GM12878 (cell line): ENCODE results near the gene OR1J4. TPM values are rescaled to one million over a fixed set of nuclear protein-coding genes. Genes with fewer than 3 reads are reported as not detected.

Experiments
- ATAC-seq: fragments of 200-7000 bp; cut with Tn5 transposase; 3 replicates; pipeline ENCODE4 v1.9.1; 2020; ENCODE audit warnings: mild to moderate bottlenecking, moderate library complexity
- BruUV-seq: library from RNA; stranded (reverse); fragments of 400-500 nt; replicated peaks from 2 replicates; lab custom pipeline; 2021; lab: Mats Ljungman, UMichigan
- CTCF ChIA-PET: fragments of 300-600 bp; sonication (Branson Sonifier 250); formaldehyde crosslinking; extraction: SDS; loops from one replicate; lab custom pipeline; 2021; ENCODE audit warnings: inconsistent platforms; lab: Yijun Ruan, JAX
- POLR2A ChIA-PET: fragments of 350-600 bp; formaldehyde crosslinking; extraction: SDS; loops from one replicate; lab custom pipeline; 2021; ENCODE audit warnings: inconsistent platforms; lab: Charles Lee
- RAD21 ChIA-PET: fragments of 300-600 bp; sonication (Branson Sonifier 250); formaldehyde crosslinking; loops from one replicate; lab custom pipeline; 2023; ENCODE audit warnings: antibody characterized with exemption; ENCODE audit not compliant: unreplicated experiment; lab: Charles Lee
- SMC1A ChIA-PET: fragments of 300-600 bp; sonication (Branson Sonifier 250); formaldehyde crosslinking; loops from one replicate; lab custom pipeline; 2023; ENCODE audit not compliant: unreplicated experiment, uncharacterized antibody; lab: Charles Lee
- DNase-seq: peaks from one replicate; pipeline ENCODE4 v3.0.0-alpha.2; 2011; ENCODE audit warnings: low read depth, low spot score
- FAIRE-seq: peaks from 3 replicates; lab custom pipeline; 2011; peaks lifted over from hg19 to GRCh38; lab: Jason Lieb, UNC
- H2AFZ ChIP-seq: 2 replicates; pipeline ENCODE4 v1.6.0; 2011; ENCODE audit warnings: low read depth, low read length, control low read depth; ENCODE audit not compliant: control insufficient read depth
- H3K27ac ChIP-seq: 2 replicates; pipeline ENCODE4 v1.5.1; 2011; ENCODE audit warnings: control low read depth; ENCODE audit not compliant: control insufficient read depth, insufficient read depth
- H3K27me3 ChIP-seq, 2 experiments: replicated peaks in 1 of 2; 2 replicates each; pipeline versions ENCODE4 v1.6.0 to v1.6.1; 2011; ENCODE audit warnings: low read length in 1 of 2; ENCODE audit not compliant: control insufficient read depth in 2 of 2, insufficient read depth in 2 of 2
- H3K36me3 ChIP-seq, 2 experiments: 2 replicates each; pipeline ENCODE4 v1.5.1; 2011; ENCODE audit warnings: low read length in 1 of 2; ENCODE audit not compliant: control insufficient read depth in 2 of 2, insufficient read depth in 2 of 2
- H3K4me1 ChIP-seq: 2 replicates; pipeline ENCODE4 v1.6.1; 2011; ENCODE audit warnings: mild to moderate bottlenecking, low read length, moderate library complexity, mixed read lengths; ENCODE audit not compliant: control insufficient read depth, insufficient read depth
- H3K4me2 ChIP-seq: 2 replicates; pipeline ENCODE4 v1.6.0; 2011; ENCODE audit warnings: control low read depth; ENCODE audit not compliant: control insufficient read depth, insufficient read depth
- H3K4me3 ChIP-seq: fragments of 200-600 bp; sonication (generic); 2 replicates; pipeline ENCODE4 v1.5.1; 2016
- H3K79me2 ChIP-seq: 2 replicates; pipeline ENCODE4 v1.6.0; 2011; ENCODE audit warnings: low read length; ENCODE audit not compliant: control insufficient read depth, insufficient read depth
- H3K9ac ChIP-seq: 2 replicates; pipeline ENCODE4 v1.8.0; 2011; ENCODE audit warnings: low read length, control low read depth, mixed read lengths; ENCODE audit not compliant: control insufficient read depth, insufficient read depth
- H3K9me3 ChIP-seq: replicated peaks from 3 replicates; pipeline ENCODE4 v1.5.1; 2011; ENCODE audit warnings: mild to moderate bottlenecking, low read length; ENCODE audit not compliant: control insufficient read depth, insufficient read depth
- H4K20me1 ChIP-seq: 2 replicates; pipeline ENCODE4 v1.6.0; 2011; ENCODE audit not compliant: control insufficient read depth, insufficient read depth
- BRCA1 ChIP-seq: IDR thresholded peaks from 2 replicates; pipeline ENCODE4 v1.6.1; 2011; ENCODE audit warnings: low read depth, low read length, improper control_type of control experiment
- CEBPZ ChIP-seq: fragments of 150-350 bp; IDR thresholded peaks from 2 replicates; pipeline ENCODE4 v1.6.1; 2016; ENCODE audit warnings: low read depth, low read length
- CTCF ChIP-seq, 3 experiments: IDR thresholded peaks in 2 of 3; conservative IDR thresholded peaks in 1 of 3; 2 replicates each; pipeline ENCODE4 v1.5.1; 2011; ENCODE audit warnings: low read depth in 3 of 3, low read length in 3 of 3, mild to moderate bottlenecking in 3 of 3, control low read depth in 2 of 3, moderate library complexity in 2 of 3, inconsistent platforms in 1 of 3, mixed read lengths in 1 of 3; ENCODE audit not compliant: control insufficient read depth in 2 of 3, insufficient read depth in 1 of 3; ENCODE audit errors: extremely low read depth in 1 of 3
- E2F4 ChIP-seq: IDR thresholded peaks from 2 replicates; pipeline ENCODE4 v1.6.1; 2012; ENCODE audit warnings: low read depth, low read length, improper control_type of control experiment
- E2F8 ChIP-seq: fragments of 450-650 bp; IDR thresholded peaks from 2 replicates; pipeline ENCODE4 v1.6.1; 2018; ENCODE audit warnings: mild to moderate bottlenecking, low read depth, moderate library complexity; ENCODE audit not compliant: partially characterized antibody
- GATAD2B ChIP-seq: fragments of 450-650 bp; conservative IDR thresholded peaks from 2 replicates; pipeline ENCODE4 v1.6.1; 2017; ENCODE audit warnings: low read depth, mild to moderate bottlenecking, moderate library complexity
- MXI1 ChIP-seq: fragments of 150-350 bp; IDR thresholded peaks from 2 replicates; pipeline ENCODE4 v1.6.1; 2011; ENCODE audit warnings: low read depth, mild to moderate bottlenecking, inconsistent platforms, low read length, improper control_type of control experiment
- NR2C2 ChIP-seq: IDR thresholded peaks from 2 replicates; pipeline ENCODE4 v1.6.1; 2011; ENCODE audit warnings: borderline replicate concordance, low read depth; ENCODE audit not compliant: control insufficient read depth, insufficient read length
- NRF1 ChIP-seq: conservative IDR thresholded peaks from 2 replicates; pipeline ENCODE4 v1.6.1; 2011; ENCODE audit warnings: mild to moderate bottlenecking, low read depth, low read length, improper control_type of control experiment
- PML ChIP-seq: IDR thresholded peaks from 2 replicates; pipeline ENCODE4 v1.6.1; 2012; ENCODE audit warnings: low read length, inconsistent platforms
- RFX5 ChIP-seq: IDR thresholded peaks from 2 replicates; pipeline ENCODE4 v1.6.1; 2011; ENCODE audit warnings: low read depth, low read length, improper control_type of control experiment
- SREBF2 ChIP-seq: IDR thresholded peaks from 2 replicates; pipeline ENCODE4 v1.6.1; 2012; ENCODE audit warnings: mild to moderate bottlenecking, low read length
- SUZ12 ChIP-seq: fragments of 200-600 bp; sonication (generic); IDR thresholded peaks from one replicate; pipeline ENCODE4 v1.6.1; 2018; ENCODE audit warnings: antibody characterized with exemption, mild to moderate bottlenecking; ENCODE audit not compliant: unreplicated experiment
- TCF3 ChIP-seq: IDR thresholded peaks from 2 replicates; pipeline ENCODE4 v1.6.1; 2012; ENCODE audit warnings: low read depth, mild to moderate bottlenecking, low read length, borderline replicate concordance; ENCODE audit not compliant: insufficient read depth
- WRNIP1 ChIP-seq: IDR thresholded peaks from 2 replicates; pipeline ENCODE4 v1.6.1; 2011; ENCODE audit warnings: low read depth, low read length, improper control_type of control experiment, borderline replicate concordance
- ZNF274 ChIP-seq: IDR thresholded peaks from one replicate; pipeline ENCODE4 v1.8.0; 2011; ENCODE audit not compliant: insufficient read length, insufficient read depth
- ZNF622 ChIP-seq: fragments of 450-650 bp; IDR thresholded peaks from 2 replicates; pipeline ENCODE4 v1.6.1; 2017; ENCODE audit warnings: mild to moderate bottlenecking, inconsistent platforms
- WGBS: methylation state at CpG from one replicate; pipeline ENCODE4 v1.1.6; 2016; ENCODE audit warnings: low lambda C conversion rate; ENCODE audit not compliant: insufficient replicate concordance, insufficient coverage; ENCODE audit errors: missing lambda C conversion rate; 5-methylcytosine and 5-hydroxymethylcytosine counted together
- in situ Hi-C: fragments of 300-500 bp; cut with MboI; formaldehyde crosslinking; loops from 9 replicates; pipeline ENCODE4 v1.14.3; 2018; ENCODE audit warnings: mixed read lengths
- intact Hi-C: fragments of 100-400 bp; cut with micrococcal nuclease; formaldehyde crosslinking; loops from one replicate; pipeline ENCODE4 v1.14.2; 2022; ENCODE audit not compliant: unreplicated experiment
- polyA plus RNA-seq, 11 experiments: library from polyadenylated mRNA; depleted of rRNA in 4 of 11; unstranded in 6 of 11; stranded (reverse) in 5 of 11; fragments of >200 nt; fragmentation: Nextera tagmentation in 4 of 11; fragmentation: Illumina TruSeq in 1 of 11; extraction: Ambion mirVana in 4 of 11; extraction: Trizol in 1 of 11; gene quantifications; 1 replicate in 1 of 11; 2 replicates in 10 of 11; pipeline versions ENCODE4 v1.2.1 to v1.2.3, GENCODE V29; 2011 to 2016; ENCODE audit warnings: inconsistent platforms in 2 of 11, missing spikeins in 2 of 11, low read depth in 1 of 11
- total RNA-seq, 4 experiments: library from RNA; depleted of rRNA in 3 of 4; stranded (reverse); fragments of >200 nt in 3 of 4; fragmentation: Illumina TruSeq in 1 of 4; extraction: Trizol in 1 of 4; gene quantifications; 2 replicates each; pipeline versions ENCODE4 v1.2.1 to v1.2.3, GENCODE V29; 2013 to 2021

OR1J4 gene
- total and polyA plus RNA-seq, 10 of the 15 experiments (the other 5 are each of a cell fraction or from before 2014, with no cell fraction given): 0.12 TPM; not detected in 9

GRCh38 chr9:122551371-122551770 lies 32.4 kb downstream of the OR1J4 start:
- Histone ChIP-seq H3K36me3 (no peaks in the 10 kb centered on the region), H3K4me2 (no peak overlapping the region), H3K79me2 (no peaks in the 10 kb centered on the region), H3K9ac (no peak overlapping the region), H4K20me1 (no peaks in the 10 kb centered on the region), H3K27me3 (no peaks in the 10 kb centered on the region), H3K9me3 (no peaks in the 10 kb centered on the region), H2AFZ (no peak overlapping the region), H3K27ac (no peak overlapping the region), H3K4me1 (no peaks in the 10 kb centered on the region), H3K4me3 (no peak overlapping the region)
- in situ Hi-C loops: no loop called here
- ATAC-seq: no peak
- CTCF ChIA-PET: no interaction called here
- DNase-seq: no peak
- SMC1A ChIA-PET: no interaction called here
- 28% methylated on average over 5 of the region's 5 CpGs for WGBS
- intact Hi-C loops: no loop called here
- RAD21 ChIA-PET: no interaction called here
- no peak for FAIRE-seq
- no TSS peak for BruUV-seq
- POLR2A ChIA-PET: no interaction called here
- TF ChIP-seq MXI1 (no peak), BRCA1 (no peak), WRNIP1 (no peak), RFX5 (no peak), NR2C2 (no peak), TCF3 (no peak), E2F4 (no peak), ZNF622 (no peak), CTCF (IDR thresholded peaks at IDR 0.05 in 2 of 3, conservative IDR thresholded peaks at IDR 0.05 in 1 of 3; ENCODE audit: control insufficient read depth in 2 of 3, extremely low read depth in 1 of 3, insufficient read depth in 1 of 3, low read depth in 3 of 3, low read length in 3 of 3) (no peak), SUZ12 (no peak), NRF1 (no peak), GATAD2B (no peak), PML (no peak), E2F8 (no peak), ZNF274 (no peak), CEBPZ (no peak), SREBF2 (no peak)
